Suprapubic skin (tissue), 4 donors: ENCODE data around the gene AK1. TPM values are rescaled to one million over a fixed set of nuclear protein-coding genes. Genes with fewer than 3 reads are reported as not detected.
"Not testable (repeated sequence)": the region's sequence is repeated elsewhere in the genome, so short reads cannot be mapped to it uniquely, and the experiment has no call there.

ENCODE experiments used
- DNase-seq, 2 donors: peaks; one replicate each; pipeline ENCODE4 v3.0.0-alpha.2; 2019; ENCODE audit warnings: low spot score in 2 of 2
- H3K27ac ChIP-seq: fragments of 200-600 bp; sonication (generic); one replicate; pipeline ENCODE4 v1.5.1; 2019
- H3K27me3 ChIP-seq: fragments of 200-600 bp; sonication (generic); one replicate; pipeline ENCODE4 v1.5.1; 2019
- H3K36me3 ChIP-seq: fragments of 200-600 bp; sonication (generic); one replicate; pipeline ENCODE4 v1.5.1; 2019
- H3K4me1 ChIP-seq: fragments of 200-600 bp; sonication (generic); one replicate; pipeline ENCODE4 v1.5.1; 2019
- H3K4me3 ChIP-seq: fragments of 200-600 bp; sonication (generic); one replicate; pipeline ENCODE4 v1.5.1; 2019; ENCODE audit warnings: mild to moderate bottlenecking
- H3K9me3 ChIP-seq: fragments of 200-600 bp; sonication (generic); one replicate; pipeline ENCODE4 v1.5.1; 2019
- CTCF ChIP-seq, 2 donors: fragments of 200-600 bp in 1 of 2; fragments of 450-650 bp in 1 of 2; sonication (generic) in 1 of 2; IDR thresholded peaks; one replicate each; pipeline ENCODE4 v1.5.1; 2016 to 2019; ENCODE audit warnings: antibody characterized with exemption in 2 of 2, mild to moderate bottlenecking in 1 of 2, moderate library complexity in 1 of 2
- EP300 ChIP-seq: sonication (generic); formaldehyde crosslinking; IDR thresholded peaks from one replicate; pipeline ENCODE4 v1.6.1; 2017; ENCODE audit warnings: antibody characterized with exemption
- POLR2A ChIP-seq, 2 donors: fragments of 450-650 bp; IDR thresholded peaks; one replicate each; pipeline ENCODE4 v1.6.1; 2017; ENCODE audit warnings: antibody characterized with exemption in 2 of 2, mild to moderate bottlenecking in 2 of 2, moderate library complexity in 2 of 2
- POLR2AphosphoS5 ChIP-seq, 3 donors: sonication (generic); formaldehyde crosslinking; IDR thresholded peaks; one replicate each; pipeline ENCODE4 v1.6.1; 2017; ENCODE audit warnings: antibody characterized with exemption in 3 of 3
- WGBS: methylation state at CpG from one replicate; pipeline ENCODE4 v1.1.5; 2018; 5-methylcytosine and 5-hydroxymethylcytosine counted together
- total RNA-seq, 4 donors: library from RNA; depleted of rRNA; stranded (reverse); fragments of >200 nt; gene quantifications; one replicate each; pipeline ENCODE4 v1.1.0, GENCODE V29; 2016

AK1 gene
- total RNA-seq, 4 donors from 2014 or later = 22.6 to 36.0 (median 26.0) TPM

- H3K27me3 ChIP-seq = no peaks in the 10 kb centered on the region
- peak overlapping the region; percentile 40 for H3K27ac ChIP-seq
- WGBS = 71% methylated on average over 13 of the region's 16 CpGs
- TF ChIP-seq POLR2AphosphoS5 (IDR thresholded peaks at IDR 0.05) (peak in 1 of 3 donors; percentile 69), CTCF (IDR thresholded peaks at IDR 0.05) (no peak)
- peaks cover 18% of the 10 kb centered on the region for H3K4me1 ChIP-seq
- peak in 1 of 2 donors; percentile 61 for DNase-seq
- no peak overlapping the region for H3K4me3 ChIP-seq
- no peaks in the 10 kb centered on the region for H3K9me3 ChIP-seq
- peaks cover 17% of the 10 kb centered on the region for H3K36me3 ChIP-seq
Observed at GRCh38 chr9:127844821-127845359, 32.6 kb downstream of the AK1 start.

- Histone ChIP-seq H3K27ac (no peak overlapping the region), H3K4me1 (peaks cover 44% of the 10 kb centered on the region), H3K27me3 (no peaks in the 10 kb centered on the region), H3K36me3 (peaks cover 17% of the 10 kb centered on the region), H3K9me3 (no peaks in the 10 kb centered on the region), H3K4me3 (no peak overlapping the region)
- peak in 1 of 2 donors; percentile 58 for DNase-seq
- TF ChIP-seq EP300 (no peak), POLR2A (IDR thresholded peaks at IDR 0.05) (no peak), POLR2AphosphoS5 (IDR thresholded peaks at IDR 0.05) (no peak), CTCF (IDR thresholded peaks at IDR 0.05) (no peak)
- 85% methylated on average over 15 of the region's 15 CpGs for WGBS
Observed at GRCh38 chr9:127841087-127841835, 36.2 kb downstream of the AK1 start.

- Histone ChIP-seq H3K27ac (peak overlapping the region; percentile 79), H3K4me1 (peaks cover 53% of the 10 kb centered on the region)
- peak; percentile 78 to 88 for DNase-seq
Observed at GRCh38 chr9:127838375-127839078, 38.9 kb downstream of the AK1 start.

GRCh38 chr9:127837346-127837745, 40.1 kb downstream of the AK1 start:
- Histone ChIP-seq H3K27ac (peak overlapping the region; percentile 79), H3K4me3 (no peak overlapping the region), H3K27me3 (no peaks in the 10 kb centered on the region), H3K36me3 (peaks cover 8% of the 10 kb centered on the region), H3K4me1 (peaks cover 53% of the 10 kb centered on the region), H3K9me3 (no peaks in the 10 kb centered on the region)
- 77% methylated on average over 4 of the region's 4 CpGs for WGBS
- TF ChIP-seq POLR2A (IDR thresholded peaks at IDR 0.05) (no peak), POLR2AphosphoS5 (IDR thresholded peaks at IDR 0.05) (no peak), CTCF (IDR thresholded peaks at IDR 0.05) (no peak)
- peak; percentile 67 to 77 for DNase-seq

More at GRCh38 chr9:127838375-127839078, 38.9 kb downstream of the AK1 start:
- H3K27me3 ChIP-seq = no peaks in the 10 kb centered on the region
- H3K9me3 ChIP-seq = no peaks in the 10 kb centered on the region
- peaks cover 17% of the 10 kb centered on the region for H3K36me3 ChIP-seq
- H3K4me3 ChIP-seq = no peak overlapping the region
- 32% methylated on average over 7 of the region's 18 CpGs for WGBS
- TF ChIP-seq POLR2A (IDR thresholded peaks at IDR 0.05) = peak in 1 of 2 donors; percentile 23
- TF ChIP-seq EP300 = no peak
- peak in 1 of 3 donors; percentile 12 for TF ChIP-seq POLR2AphosphoS5 (IDR thresholded peaks at IDR 0.05)

GRCh38 chr9:127836561-127836960, 40.9 kb downstream of the AK1 start:
- not testable (repeated sequence) for H3K4me3 ChIP-seq, H3K36me3 ChIP-seq, DNase-seq, H3K9me3 ChIP-seq, H3K27me3 ChIP-seq
- Histone ChIP-seq H3K4me1 (peaks cover 53% of the 10 kb centered on the region), H3K27ac (peak overlapping the region; percentile 79)
- 76% methylated on average over 3 of the region's 3 CpGs for WGBS

- Histone ChIP-seq H3K36me3 (peaks cover 3% of the 10 kb centered on the region), H3K4me1 (peaks cover 53% of the 10 kb centered on the region), H3K4me3 (peak overlapping the region; percentile 18), H3K27ac (peak overlapping the region; percentile 79), H3K27me3 (no peaks in the 10 kb centered on the region), H3K9me3 (no peaks in the 10 kb centered on the region)
- 44% methylated on average over 15 of the region's 17 CpGs for WGBS
- DNase-seq = peak; percentile 80
- TF ChIP-seq POLR2AphosphoS5 (IDR thresholded peaks at IDR 0.05) (no peak), POLR2A (IDR thresholded peaks at IDR 0.05) (no peak), EP300 (no peak), CTCF (IDR thresholded peaks at IDR 0.05) (no peak)
Observed at GRCh38 chr9:127835991-127836516, 41.4 kb downstream of the AK1 start.
